Measurements from ENCODE around the gene NRIP3. TPM values are rescaled to one million over a fixed set of nuclear protein-coding genes. Genes with fewer than 3 reads are reported as not detected.

NRIP3 gene
- total RNA-seq (1 to 10 TPM; 1.5 to 1.7 TPM), polyA plus RNA-seq (under 1 TPM; 0.63 to 0.99 TPM)

GRCh38 chr11:9003573-9004182 is at the start of gene NRIP3:
Gene NRIP3 (minus strand): TSS chr11:9004001. CDS start chr11:9003935, 66 bp downstream.
- Mint-ChIP-seq H3K4me3 (peak within 1 kb of the TSS; percentile 79 to 91 (median 86)), H3K9me3 (peaks cover 0 to 1% (median 0%) of the 10 kb centered on the region in 8 donors), H3K36me3 (no peaks in the 10 kb centered on the region), H3K27me3 (peaks cover 11 to 22% of the 10 kb centered on the region in 2 donors), H3K4me1 (peaks cover 12 to 28% (median 18%) of the 10 kb centered on the region in 4 donors), H3K27ac (peak within 1 kb of the TSS; percentile 57 to 87 (median 79))
- peak; percentile 79 to 88 (median 82) for DNase-seq
- no peaks in the 10 kb centered on the region for H3K36me3 ChIP-seq (ENCODE audit: insufficient read depth, low read length)
- no peaks in the 10 kb centered on the region for H3K9me3 ChIP-seq (ENCODE audit: control insufficient read depth in 1 of 2, low read length in 2 of 2)
- peaks cover 16% of the 10 kb centered on the region for H3K4me1 ChIP-seq (ENCODE audit: insufficient read depth, low read length)
- H3K27me3 ChIP-seq (ENCODE audit: insufficient read depth, low read length): peaks cover 19% of the 10 kb centered on the region
- H3K4me3 ChIP-seq (ENCODE audit: low read length in 2 of 2): peak within 1 kb of the TSS; percentile 30 to 41
- no peak within 1 kb of the TSS for H3K27ac ChIP-seq (ENCODE audit: low read depth, low read length)
- ChIA-PET POLR2A (ENCODE audit: partially characterized antibody) (interaction anchor here (0.6 to 2.9 kb wide), 4 partner anchors 12 to 457 kb away, joined by 3 to 14 read pairs (median 3); partner anchors contain the start of genes TMEM9B and ZNF143), CTCF (ENCODE audit: partially characterized antibody) (interaction anchor here (1.0 to 1.9 kb wide), 5 partner anchors 10 to 134 kb away, joined by 3 to 7 read pairs (median 5); no protein-coding TSS in a partner anchor)
- intact Hi-C loops (cut with micrococcal nuclease): loop anchor here (1.0 to 5.0 kb wide), 3 partner anchors 39 to 309 kb away; partner anchors contain the start of genes AKIP1, TMEM41B and TMEM9B

- no peaks in the 10 kb centered on the region for H3K9me3 ChIP-seq (ENCODE audit: control insufficient read depth in 1 of 2, low read length in 2 of 2)
- Mint-ChIP-seq H3K4me1 (no peaks in the 10 kb centered on the region), H3K27ac (peak overlapping the region in 1 of 7 donors; percentile 46), H3K27me3 (no peaks in the 10 kb centered on the region), H3K4me3 (no peak overlapping the region), H3K9me3 (no peaks in the 10 kb centered on the region), H3K36me3 (no peaks in the 10 kb centered on the region)
- DNase-seq: no peak
- H3K36me3 ChIP-seq (ENCODE audit: insufficient read depth, low read length): no peaks in the 10 kb centered on the region
- H3K4me1 ChIP-seq (ENCODE audit: insufficient read depth, low read length): no peaks in the 10 kb centered on the region
- CTCF ChIA-PET (ENCODE audit: partially characterized antibody): interaction anchor here (1.0 kb wide), 1 partner anchor 8 kb away, joined by 3 read pairs; no protein-coding TSS in a partner anchor
- H3K27me3 ChIP-seq (ENCODE audit: insufficient read depth, low read length): no peaks in the 10 kb centered on the region
- no peak overlapping the region for H3K27ac ChIP-seq (ENCODE audit: low read depth, low read length)
- intact Hi-C loops (cut with micrococcal nuclease): no loop called here
- no peak overlapping the region for H3K4me3 ChIP-seq (ENCODE audit: low read length in 2 of 2)
- POLR2A ChIA-PET (ENCODE audit: partially characterized antibody): no interaction called here
Measured at GRCh38 chr11:9052316-9052715, 48.5 kb upstream of the NRIP3 start.

DNA sequence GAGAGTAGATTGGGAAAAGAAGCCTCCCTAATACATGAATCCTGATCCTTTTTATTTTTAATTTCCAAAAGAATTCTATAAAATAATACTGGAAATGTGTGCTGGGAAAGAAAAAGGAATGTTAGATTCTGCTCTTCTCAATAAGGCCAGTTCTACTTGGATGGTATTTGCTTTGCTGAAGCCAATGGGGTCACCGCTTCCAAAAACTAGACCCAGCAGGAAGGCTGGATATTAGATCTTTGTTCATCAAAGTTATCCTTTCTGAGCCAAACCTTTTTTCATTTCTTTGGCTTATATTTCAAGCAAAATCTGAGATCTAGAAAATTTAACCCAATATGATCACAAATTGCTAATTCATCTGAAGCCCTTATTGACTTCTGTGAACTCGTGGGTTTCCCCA is 46.2 kb upstream of the NRIP3 start:
- CTCF ChIA-PET (ENCODE audit: partially characterized antibody): interaction anchor here (0.7 kb wide), 1 partner anchor 12 kb away, joined by 3 read pairs; no protein-coding TSS in a partner anchor
- Histone ChIP-seq H3K36me3 (ENCODE audit: insufficient read depth, low read length) (no peaks in the 10 kb centered on the region), H3K4me1 (ENCODE audit: insufficient read depth, low read length) (no peaks in the 10 kb centered on the region), H3K27me3 (ENCODE audit: insufficient read depth, low read length) (no peaks in the 10 kb centered on the region), H3K4me3 (ENCODE audit: low read length in 2 of 2) (no peak overlapping the region), H3K9me3 (ENCODE audit: control insufficient read depth in 1 of 2, low read length in 2 of 2) (no peaks in the 10 kb centered on the region), H3K27ac (ENCODE audit: low read depth, low read length) (no peak overlapping the region)
- no peaks in the 10 kb centered on the region for H3K36me3 Mint-ChIP-seq
- H3K4me1 Mint-ChIP-seq: no peaks in the 10 kb centered on the region
- POLR2A ChIA-PET (ENCODE audit: partially characterized antibody): no interaction called here
- no peaks in the 10 kb centered on the region for H3K9me3 Mint-ChIP-seq
- DNase-seq: no peak
- no peak overlapping the region for H3K27ac Mint-ChIP-seq
- no peak overlapping the region for H3K4me3 Mint-ChIP-seq
- no peaks in the 10 kb centered on the region for H3K27me3 Mint-ChIP-seq
- intact Hi-C loops (cut with micrococcal nuclease): no loop called here

DNA sequence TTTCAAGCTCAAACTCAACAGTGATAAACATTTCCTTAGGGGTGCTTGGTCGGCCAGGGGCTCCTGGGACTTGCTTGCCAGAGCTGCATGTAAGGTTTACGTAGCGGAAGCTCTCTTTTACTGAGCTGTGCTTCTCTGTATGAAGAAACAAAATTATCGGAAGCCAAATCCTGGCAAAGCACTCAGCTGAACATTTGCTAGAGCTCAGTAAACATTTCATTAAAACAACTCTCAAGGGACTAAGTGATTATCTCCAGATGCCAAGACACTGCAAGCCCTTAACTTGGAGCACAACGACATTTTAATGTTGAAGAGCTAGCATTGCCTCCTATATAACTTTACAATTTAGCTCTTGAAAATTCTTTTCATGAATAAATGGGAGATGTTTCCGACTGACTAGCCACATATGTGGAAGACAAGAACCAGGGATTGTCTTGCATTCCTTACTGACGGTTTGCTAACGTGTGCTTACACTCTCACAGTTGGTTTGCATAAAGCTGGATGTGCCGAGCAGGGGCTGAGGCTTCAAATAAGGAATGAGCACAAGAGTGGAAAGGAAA is 44.2 kb upstream of the NRIP3 start:
- ChIA-PET POLR2A (ENCODE audit: partially characterized antibody) (no interaction called here), CTCF (ENCODE audit: partially characterized antibody) (interaction anchor here (1.1 to 1.4 kb wide), 2 partner anchors 11 to 33 kb away, joined by 3 to 5 read pairs; no protein-coding TSS in a partner anchor)
- intact Hi-C loops (cut with micrococcal nuclease): no loop called here
- Mint-ChIP-seq H3K9me3 (no peaks in the 10 kb centered on the region), H3K27me3 (peaks cover 0 to 4% of the 10 kb centered on the region in 2 donors), H3K4me1 (no peaks in the 10 kb centered on the region), H3K27ac (no peak overlapping the region), H3K36me3 (no peaks in the 10 kb centered on the region), H3K4me3 (no peak overlapping the region)
- DNase-seq: no peak
- no peaks in the 10 kb centered on the region for H3K27me3 ChIP-seq (ENCODE audit: insufficient read depth, low read length)
- H3K36me3 ChIP-seq (ENCODE audit: insufficient read depth, low read length): no peaks in the 10 kb centered on the region
- H3K4me1 ChIP-seq (ENCODE audit: insufficient read depth, low read length): no peaks in the 10 kb centered on the region
- H3K4me3 ChIP-seq (ENCODE audit: low read length in 2 of 2): no peak overlapping the region
- H3K27ac ChIP-seq (ENCODE audit: low read depth, low read length): no peak overlapping the region
- no peaks in the 10 kb centered on the region for H3K9me3 ChIP-seq (ENCODE audit: control insufficient read depth in 1 of 2, low read length in 2 of 2)

DNA sequence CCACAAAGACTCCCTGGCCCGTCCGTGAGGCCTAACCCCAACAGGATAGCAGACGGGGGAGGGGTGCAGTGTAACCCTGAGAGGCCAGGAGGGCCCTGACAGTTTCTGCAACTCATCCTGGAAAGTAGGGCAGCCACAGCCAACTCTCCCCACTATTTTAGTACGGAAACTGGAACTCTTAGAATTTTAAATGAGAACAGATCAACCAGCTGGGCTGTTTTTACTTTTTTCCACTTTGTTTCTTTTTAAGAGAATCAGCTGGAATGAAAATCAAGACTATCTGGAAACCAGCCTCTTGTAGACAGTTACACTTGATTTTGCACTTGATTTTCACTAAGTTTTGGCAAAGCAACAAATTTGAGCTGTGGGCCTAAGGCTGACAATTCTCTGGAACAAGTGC is 42.7 kb upstream of the NRIP3 start:
- no peaks in the 10 kb centered on the region for H3K9me3 ChIP-seq (ENCODE audit: control insufficient read depth in 1 of 2, low read length in 2 of 2)
- intact Hi-C loops (cut with micrococcal nuclease): no loop called here
- no peaks in the 10 kb centered on the region for H3K4me1 ChIP-seq (ENCODE audit: insufficient read depth, low read length)
- Mint-ChIP-seq H3K4me3 (no peak overlapping the region), H3K27ac (no peak overlapping the region), H3K36me3 (no peaks in the 10 kb centered on the region), H3K27me3 (peaks cover 0 to 4% of the 10 kb centered on the region in 2 donors), H3K4me1 (no peaks in the 10 kb centered on the region), H3K9me3 (no peaks in the 10 kb centered on the region)
- H3K27ac ChIP-seq (ENCODE audit: low read depth, low read length): no peak overlapping the region
- no peaks in the 10 kb centered on the region for H3K36me3 ChIP-seq (ENCODE audit: insufficient read depth, low read length)
- H3K4me3 ChIP-seq (ENCODE audit: low read length in 2 of 2): no peak overlapping the region
- no peaks in the 10 kb centered on the region for H3K27me3 ChIP-seq (ENCODE audit: insufficient read depth, low read length)
- no peak for DNase-seq
- POLR2A ChIA-PET (ENCODE audit: partially characterized antibody): no interaction called here
- CTCF ChIA-PET (ENCODE audit: partially characterized antibody): interaction anchor here (1.6 kb wide), 1 partner anchor 31 kb away, joined by 4 read pairs; no protein-coding TSS in a partner anchor

GRCh38 chr11:9042488-9042887 is 38.7 kb upstream of the NRIP3 start:
- no peak overlapping the region for H3K4me3 ChIP-seq (ENCODE audit: low read length in 2 of 2)
- H3K27ac ChIP-seq (ENCODE audit: low read depth, low read length): no peak overlapping the region
- ChIA-PET CTCF (ENCODE audit: partially characterized antibody) (no interaction called here), POLR2A (ENCODE audit: partially characterized antibody) (no interaction called here)
- no peaks in the 10 kb centered on the region for H3K36me3 Mint-ChIP-seq
- no peaks in the 10 kb centered on the region for H3K27me3 ChIP-seq (ENCODE audit: insufficient read depth, low read length)
- no peaks in the 10 kb centered on the region for H3K9me3 ChIP-seq (ENCODE audit: control insufficient read depth in 1 of 2, low read length in 2 of 2)
- no peaks in the 10 kb centered on the region for H3K36me3 ChIP-seq (ENCODE audit: insufficient read depth, low read length)
- no peaks in the 10 kb centered on the region for H3K4me1 ChIP-seq (ENCODE audit: insufficient read depth, low read length)
- peaks cover 5 to 8% of the 10 kb centered on the region in 2 donors for H3K27me3 Mint-ChIP-seq
- intact Hi-C loops (cut with micrococcal nuclease): no loop called here
- H3K27ac Mint-ChIP-seq: no peak overlapping the region
- no peak for DNase-seq
- no peak overlapping the region for H3K4me3 Mint-ChIP-seq
- no peaks in the 10 kb centered on the region for H3K9me3 Mint-ChIP-seq
- no peaks in the 10 kb centered on the region for H3K4me1 Mint-ChIP-seq

DNA sequence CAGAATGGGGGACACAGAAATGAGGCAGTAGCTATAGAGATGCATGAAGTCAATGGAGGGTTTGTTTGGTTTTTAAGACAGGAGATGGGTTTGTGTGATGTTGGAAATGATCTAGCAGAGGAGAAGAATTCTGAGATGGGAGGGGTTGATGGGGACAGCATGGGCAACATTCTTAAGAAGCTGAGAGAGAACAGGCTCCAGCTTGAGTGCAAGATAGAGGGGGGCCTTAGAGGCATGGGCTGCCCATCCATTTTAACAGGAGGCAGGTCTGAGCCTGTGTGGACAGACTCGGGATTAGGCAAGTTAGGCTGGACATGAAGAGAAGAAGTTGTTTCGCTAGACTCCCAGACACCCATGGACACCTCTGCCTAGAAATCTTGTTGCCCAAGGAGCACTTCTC is 37.9 kb upstream of the NRIP3 start:
- Histone ChIP-seq H3K27me3 (ENCODE audit: insufficient read depth, low read length) (no peaks in the 10 kb centered on the region), H3K27ac (ENCODE audit: low read depth, low read length) (no peak overlapping the region), H3K4me3 (ENCODE audit: low read length in 2 of 2) (no peak overlapping the region), H3K36me3 (ENCODE audit: insufficient read depth, low read length) (no peaks in the 10 kb centered on the region), H3K4me1 (ENCODE audit: insufficient read depth, low read length) (no peaks in the 10 kb centered on the region), H3K9me3 (ENCODE audit: control insufficient read depth in 1 of 2, low read length in 2 of 2) (no peaks in the 10 kb centered on the region)
- intact Hi-C loops (cut with micrococcal nuclease): no loop called here
- POLR2A ChIA-PET (ENCODE audit: partially characterized antibody): no interaction called here
- H3K27ac Mint-ChIP-seq: no peak overlapping the region
- H3K27me3 Mint-ChIP-seq: peaks cover 5 to 10% of the 10 kb centered on the region in 2 donors
- no peaks in the 10 kb centered on the region for H3K36me3 Mint-ChIP-seq
- DNase-seq: no peak
- H3K4me1 Mint-ChIP-seq: no peaks in the 10 kb centered on the region
- no peak overlapping the region for H3K4me3 Mint-ChIP-seq
- CTCF ChIA-PET (ENCODE audit: partially characterized antibody): no interaction called here
- no peaks in the 10 kb centered on the region for H3K9me3 Mint-ChIP-seq
